NCI-H510A treated with DMSO at 0.1 percent for 48 hours (cell line): Measurements from ENCODE around the gene IVNS1ABP.
A peak's percentile ranks its signal among the peaks of the same experiment; 100 is the strongest.
"Not testable (repeated sequence)": the region's sequence is repeated elsewhere in the genome, so short reads cannot be mapped to it uniquely, and the experiment has no call there.

Experiments used
- DNase-seq: peaks from one replicate; lab custom pipeline; 2025; lab: John Stamatoyannopoulos, UW

The IVNS1ABP gene

GRCh38 chr1:185328255-185328654, 11.2 kb upstream of the IVNS1ABP start:
- no peak for DNase-seq

GRCh38 chr1:185325413-185325812, 8.4 kb upstream of the IVNS1ABP start:
- no peak for DNase-seq

GRCh38 chr1:185324118-185324517, 7.1 kb upstream of the IVNS1ABP start:
- DNase-seq = no peak

- DNase-seq = no peak
Measured at GRCh38 chr1:185322636-185323035, 5.6 kb upstream of the IVNS1ABP start.

- DNase-seq = not testable (repeated sequence)
Measured at GRCh38 chr1:185321653-185322221, 4.7 kb upstream of the IVNS1ABP start.

- not testable (repeated sequence) for DNase-seq
Measured at GRCh38 chr1:185321104-185321503, 4.1 kb upstream of the IVNS1ABP start.

- no peak for DNase-seq
Measured at GRCh38 chr1:185319139-185319475, 2.1 kb upstream of the IVNS1ABP start.

- DNase-seq = no peak
Measured at GRCh38 chr1:185318431-185319138, 1.5 kb upstream of the IVNS1ABP start.

- peak; percentile 58 for DNase-seq
Measured at GRCh38 chr1:185317886-185318310, 855 bp upstream of the IVNS1ABP start.

- DNase-seq = peak; percentile 66
Measured at GRCh38 chr1:185316163-185317033, 645 bp downstream of the IVNS1ABP start.

GRCh38 chr1:185315445-185316071, 1.5 kb downstream of the IVNS1ABP start:
- DNase-seq = peak; percentile 41

GRCh38 chr1:185314411-185314810, 2.6 kb downstream of the IVNS1ABP start:
- no peak for DNase-seq

- DNase-seq = no peak
Measured at GRCh38 chr1:185312361-185313138, 4.5 kb downstream of the IVNS1ABP start.

GRCh38 chr1:185311589-185312225, 5.3 kb downstream of the IVNS1ABP start:
- DNase-seq = no peak

- no peak for DNase-seq
Measured at GRCh38 chr1:185309566-185309965, 7.5 kb downstream of the IVNS1ABP start.

GRCh38 chr1:185308126-185308525, 8.9 kb downstream of the IVNS1ABP start:
- no peak for DNase-seq

GRCh38 chr1:185305419-185305818, 11.6 kb downstream of the IVNS1ABP start:
- DNase-seq = no peak

- no peak for DNase-seq
Measured at GRCh38 chr1:185300152-185300551, 16.9 kb downstream of the IVNS1ABP start.

GRCh38 chr1:185297982-185298381, 19.1 kb downstream of the IVNS1ABP start:
- DNase-seq = no peak

- no peak for DNase-seq
Measured at GRCh38 chr1:185295091-185295490, 22.0 kb downstream of the IVNS1ABP start.

GRCh38 chr1:185293967-185294542, 23.0 kb downstream of the IVNS1ABP start:
- no peak for DNase-seq
